HG03342 (cell line): ENCODE measurements around the gene TSNAXIP1.
"Not testable (repeated sequence)": the region's sequence is repeated elsewhere in the genome, so short reads cannot be mapped to it uniquely, and the experiment has no call there.

Experiments
- ATAC-seq: cut with Tn5 transposase; IDR thresholded peaks from one replicate; pipeline ENCODE4 v1.9.1; 2021; ENCODE audit warnings: mild to moderate bottlenecking, moderate library complexity; ENCODE audit not compliant: unreplicated experiment

Gene TSNAXIP1

DNA sequence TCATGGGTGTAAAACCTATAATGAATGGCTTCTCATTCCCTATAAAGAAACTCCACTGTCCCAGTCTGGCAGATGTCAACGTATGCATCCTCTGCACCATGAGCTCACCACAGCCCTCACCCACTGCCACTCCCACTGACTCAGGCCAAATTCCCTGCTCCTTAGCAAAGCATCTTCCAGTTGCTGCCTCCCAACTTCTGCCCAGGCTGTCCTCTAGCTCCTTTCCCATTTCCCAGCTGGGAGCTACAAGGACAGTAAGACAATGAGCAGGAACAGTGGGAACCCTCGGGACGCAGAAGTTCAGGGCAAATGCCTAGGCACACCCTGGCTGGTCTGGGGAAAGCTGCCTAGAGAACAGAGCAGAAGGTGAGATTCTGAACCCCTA is 26.3 kb downstream of the TSNAXIP1 start:
- ATAC-seq, result no peak

DNA sequence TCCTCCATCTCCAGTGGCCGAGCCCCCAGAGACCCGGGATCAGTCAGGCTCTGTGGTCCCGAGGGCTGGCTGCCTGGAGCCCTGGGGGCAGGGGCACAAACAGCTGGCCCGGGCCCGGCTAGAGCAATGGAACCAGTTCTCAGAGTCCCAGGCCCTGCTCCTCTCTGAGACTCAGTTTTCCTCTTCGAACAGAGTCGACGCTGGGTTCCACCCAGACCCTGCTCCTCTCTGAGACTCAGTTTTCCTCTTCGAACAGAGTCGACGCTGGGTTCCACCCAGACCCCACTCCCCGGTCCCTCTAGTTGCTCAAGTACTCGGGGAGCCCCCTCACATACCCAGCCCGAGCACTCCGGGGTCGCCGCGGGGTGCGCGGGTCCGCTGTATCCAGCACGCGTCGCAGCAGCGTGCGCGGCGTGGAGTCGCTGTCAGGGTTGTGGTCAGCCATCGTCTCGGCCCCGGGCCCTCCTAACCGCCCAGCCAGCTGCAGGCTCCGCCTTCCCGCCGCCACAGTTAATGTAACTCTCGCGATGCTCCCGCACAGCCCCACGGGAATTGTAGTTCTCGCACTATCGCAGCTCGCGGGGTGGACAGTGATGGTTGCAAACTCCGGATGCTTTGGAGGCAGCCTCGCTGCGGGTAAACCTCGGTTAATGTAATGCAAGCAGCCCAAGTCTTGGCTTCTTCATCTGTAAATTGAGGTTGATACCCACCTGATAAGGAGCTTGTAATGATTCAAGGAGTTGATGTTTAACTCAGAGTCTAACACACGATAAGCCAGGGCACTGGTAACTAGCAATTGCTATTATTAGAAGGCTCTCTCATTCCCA is 26.9 kb downstream of the TSNAXIP1 start:
- peak; percentile 93 for ATAC-seq

DNA sequence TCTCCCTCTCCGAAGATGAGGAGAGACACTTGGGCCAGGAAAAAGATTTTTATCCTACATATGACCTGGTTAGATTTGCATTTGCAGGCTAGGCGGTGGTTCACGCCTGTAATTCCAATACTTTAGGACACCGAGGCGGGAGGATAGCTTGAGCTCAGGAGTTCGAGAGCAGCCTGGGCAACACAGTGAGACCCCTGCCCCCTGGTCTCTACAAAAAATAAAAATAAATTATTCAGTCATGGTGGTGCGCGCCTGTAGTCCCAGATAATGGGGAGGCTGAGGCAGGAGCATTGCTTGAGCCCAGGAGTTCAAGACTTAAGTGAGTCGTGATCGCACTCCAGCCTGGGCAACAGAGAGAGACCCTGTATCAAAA is 27.5 kb downstream of the TSNAXIP1 start:
- ATAC-seq, result no peak

DNA sequence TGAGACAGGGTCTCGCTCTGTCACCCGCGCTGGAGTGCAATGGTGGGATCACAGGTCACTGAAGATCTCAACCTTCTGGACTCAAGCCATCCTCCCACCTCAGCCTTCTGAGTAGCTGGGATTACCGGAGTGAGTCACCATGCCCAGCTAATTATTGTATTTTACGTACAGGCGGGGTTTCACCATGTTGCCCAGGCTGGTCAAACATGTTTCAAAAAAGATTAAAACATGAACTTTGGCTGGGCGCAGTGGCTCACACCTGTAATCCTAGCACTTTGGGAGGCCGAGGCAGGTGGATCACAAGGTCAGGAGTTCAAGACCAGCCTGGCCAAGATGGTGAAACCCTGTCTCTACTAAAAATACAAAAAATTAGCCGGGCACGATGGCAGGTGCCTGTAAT is 30.5 kb downstream of the TSNAXIP1 start:
- ATAC-seq, result not testable (repeated sequence)

DNA sequence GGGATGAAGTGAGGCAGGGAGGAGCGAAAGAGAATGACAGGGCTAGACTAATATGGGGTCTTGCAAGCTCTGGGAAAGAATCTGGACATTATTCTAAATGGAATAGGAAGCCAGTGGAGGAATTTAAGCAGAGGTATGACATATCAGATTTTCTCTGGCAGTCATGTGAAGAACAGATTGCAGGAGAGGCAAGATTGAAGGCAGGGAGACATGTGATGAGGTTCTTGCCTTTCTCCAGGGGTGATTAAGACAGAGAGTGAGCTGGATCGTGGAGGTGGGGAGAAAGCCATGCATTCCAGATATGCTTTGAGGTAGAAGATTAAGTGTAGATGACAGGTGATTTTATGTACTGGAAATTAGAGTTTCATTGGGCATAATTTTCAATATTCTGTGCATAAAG is 31.1 kb downstream of the TSNAXIP1 start:
- no peak for ATAC-seq

DNA sequence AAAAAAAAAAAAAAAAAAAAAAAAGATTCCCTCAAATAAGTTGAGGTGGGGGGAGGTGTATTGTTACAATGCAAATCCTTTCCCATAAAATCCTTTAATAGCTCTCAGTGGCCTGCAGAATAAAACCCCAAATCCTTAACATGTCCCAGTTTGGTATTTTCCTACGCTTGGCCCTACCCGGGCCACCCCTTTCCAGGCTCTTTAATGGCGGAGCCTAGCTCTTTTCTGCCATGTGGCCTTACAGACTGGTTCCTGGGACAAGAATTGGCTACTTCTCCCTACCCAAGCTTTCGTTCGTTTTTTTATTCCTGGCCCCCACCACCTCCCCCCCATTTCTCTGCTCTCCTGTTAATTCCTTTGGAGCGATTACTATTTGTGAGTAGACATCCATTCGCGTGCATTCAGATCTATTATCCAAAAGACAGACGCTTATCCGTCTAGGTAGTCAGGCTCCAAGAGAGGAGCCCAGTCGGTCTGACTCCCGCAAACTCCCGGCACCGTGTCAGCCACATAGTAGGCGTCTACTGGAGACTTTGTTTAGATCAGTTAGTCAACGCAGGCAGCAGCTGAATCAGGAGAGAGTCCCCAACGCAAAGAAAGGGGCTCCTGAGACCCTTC is 34.6 kb downstream of the TSNAXIP1 start:
- no peak for ATAC-seq

DNA sequence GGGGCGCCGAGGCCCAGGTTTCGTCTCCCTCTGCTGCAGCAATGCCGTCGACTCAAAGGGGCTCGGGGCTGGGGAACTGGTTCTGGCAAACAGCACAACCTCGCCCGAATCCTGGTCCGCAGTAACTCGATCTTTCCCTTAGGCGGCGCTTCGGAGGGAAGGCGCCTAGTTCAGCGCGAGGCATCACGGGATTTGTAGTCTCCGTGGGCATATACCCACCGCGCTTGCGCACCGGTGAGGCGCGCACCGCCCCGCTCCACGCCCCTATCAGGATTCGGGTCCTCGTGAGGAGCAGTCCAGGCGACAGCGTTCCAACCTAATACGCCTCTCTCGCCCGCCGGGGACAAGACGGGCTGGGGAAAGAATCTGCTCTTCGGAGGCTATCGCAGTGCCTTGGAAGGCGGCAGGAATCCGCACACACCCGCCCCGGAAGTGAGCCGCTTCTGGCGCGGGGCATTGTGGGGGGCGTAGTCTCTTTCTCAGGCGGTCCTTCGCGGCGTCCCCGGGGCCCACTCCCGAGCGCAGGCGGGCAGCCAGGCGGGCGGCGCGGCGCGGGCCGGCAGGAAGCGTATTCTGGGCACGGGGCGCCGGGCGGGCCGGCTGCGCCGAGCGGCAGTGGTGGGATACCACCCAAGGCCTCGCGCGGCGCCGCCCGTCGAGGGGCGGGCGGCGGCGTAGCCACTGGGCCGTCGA is 35.3 kb downstream of the TSNAXIP1 start, which contains the start of gene THAP11:
THAP11 (plus strand) TSS at position 505 of the 693 bp plus-strand sequence. CDS start 235 bp downstream, outside the sequence.
- ATAC-seq, result peak; percentile 50

DNA sequence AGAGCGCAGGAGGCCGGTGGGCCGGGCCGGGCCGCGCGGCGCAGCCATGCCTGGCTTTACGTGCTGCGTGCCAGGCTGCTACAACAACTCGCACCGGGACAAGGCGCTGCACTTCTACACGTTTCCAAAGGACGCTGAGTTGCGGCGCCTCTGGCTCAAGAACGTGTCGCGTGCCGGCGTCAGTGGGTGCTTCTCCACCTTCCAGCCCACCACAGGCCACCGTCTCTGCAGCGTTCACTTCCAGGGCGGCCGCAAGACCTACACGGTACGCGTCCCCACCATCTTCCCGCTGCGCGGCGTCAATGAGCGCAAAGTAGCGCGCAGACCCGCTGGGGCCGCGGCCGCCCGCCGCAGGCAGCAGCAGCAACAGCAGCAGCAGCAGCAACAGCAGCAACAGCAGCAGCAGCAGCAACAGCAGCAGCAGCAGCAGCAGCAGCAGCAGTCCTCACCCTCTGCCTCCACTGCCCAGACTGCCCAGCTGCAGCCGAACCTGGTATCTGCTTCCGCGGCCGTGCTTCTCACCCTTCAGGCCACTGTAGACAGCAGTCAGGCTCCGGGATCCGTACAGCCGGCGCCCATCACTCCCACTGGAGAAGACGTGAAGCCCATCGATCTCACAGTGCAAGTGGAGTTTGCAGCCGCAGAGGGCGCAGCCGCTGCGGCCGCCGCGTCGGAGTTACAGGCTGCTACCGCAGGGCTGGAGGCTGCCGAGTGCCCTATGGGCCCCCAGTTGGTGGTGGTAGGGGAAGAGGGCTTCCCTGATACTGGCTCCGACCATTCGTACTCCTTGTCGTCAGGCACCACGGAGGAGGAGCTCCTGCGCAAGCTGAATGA is 36.0 kb downstream of the TSNAXIP1 start:
- ATAC-seq, result peak; percentile 1

DNA sequence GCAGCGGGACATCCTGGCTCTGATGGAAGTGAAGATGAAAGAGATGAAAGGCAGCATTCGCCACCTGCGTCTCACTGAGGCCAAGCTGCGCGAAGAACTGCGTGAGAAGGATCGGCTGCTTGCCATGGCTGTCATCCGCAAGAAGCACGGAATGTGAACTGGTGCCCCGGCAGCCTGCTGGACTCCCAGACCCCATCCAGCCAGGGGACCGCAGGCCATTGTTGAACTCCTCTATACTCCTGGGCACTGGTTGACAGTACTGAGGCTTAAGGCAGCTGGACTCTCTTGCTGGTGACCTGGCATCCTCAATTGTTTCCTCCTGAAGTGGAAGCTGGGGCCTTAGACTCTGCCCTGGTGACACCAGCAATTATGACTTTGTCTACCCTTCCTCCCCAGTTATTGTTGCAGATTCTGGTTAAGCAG is 36.7 kb downstream of the TSNAXIP1 start:
- ATAC-seq, result no peak

DNA sequence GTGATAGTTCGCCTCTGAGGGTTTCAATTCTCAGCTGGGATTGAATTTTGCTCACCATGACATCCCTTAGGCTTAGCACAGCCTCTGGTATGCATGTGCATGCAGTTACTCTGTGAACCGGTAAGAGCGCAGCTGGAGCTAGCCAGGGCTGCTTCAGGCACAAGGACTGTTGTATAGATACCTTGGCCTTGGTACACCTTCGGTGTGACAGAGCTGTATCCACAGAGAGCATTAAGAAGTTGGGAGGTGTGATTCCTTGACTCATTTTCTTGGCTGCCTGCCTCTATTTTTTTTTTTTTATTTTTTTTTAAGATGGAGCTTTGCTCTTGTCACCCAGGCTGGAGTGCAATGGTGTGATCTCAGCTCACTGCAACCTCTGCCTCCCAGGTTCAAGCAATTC is 37.8 kb downstream of the TSNAXIP1 start:
- ATAC-seq, result no peak

DNA sequence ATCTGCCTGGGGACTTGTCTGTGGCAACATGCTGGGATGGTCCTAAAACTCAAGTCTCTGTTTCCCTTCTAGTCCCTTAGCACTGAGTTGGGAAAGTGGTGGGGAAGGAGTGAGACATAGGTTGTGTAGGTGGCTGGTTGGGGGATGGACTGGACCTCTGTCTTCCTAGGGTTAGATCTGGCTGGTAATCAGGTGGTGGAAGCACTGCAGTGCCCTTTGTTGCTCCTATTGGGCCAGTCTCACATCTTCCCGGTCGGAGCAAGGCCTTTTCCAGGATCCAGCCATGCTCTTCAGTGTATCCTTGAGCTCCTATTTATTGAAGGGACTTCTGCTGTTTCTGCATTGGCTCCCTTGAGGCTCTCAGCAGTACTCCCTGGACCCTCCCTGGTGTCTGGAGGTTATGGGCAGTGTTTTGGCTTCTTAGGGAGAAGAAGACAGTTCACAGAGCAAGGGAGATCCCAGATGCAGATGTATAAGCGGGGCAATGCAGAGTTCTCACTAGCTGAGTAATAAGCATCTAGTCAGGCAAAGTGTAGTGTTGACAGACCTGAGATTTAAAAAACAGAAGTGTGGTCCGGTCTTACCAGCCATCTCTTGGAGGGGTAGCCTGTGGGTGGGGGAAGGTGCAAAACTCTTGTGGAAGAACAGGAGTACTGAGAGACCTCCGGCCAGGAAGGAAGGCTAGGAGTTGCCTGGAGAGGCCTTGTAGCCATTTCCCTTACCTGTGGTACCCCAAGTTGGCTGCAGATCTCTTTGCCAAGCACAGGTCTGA is 38.8 kb downstream of the TSNAXIP1 start:
- ATAC-seq, result no peak

DNA sequence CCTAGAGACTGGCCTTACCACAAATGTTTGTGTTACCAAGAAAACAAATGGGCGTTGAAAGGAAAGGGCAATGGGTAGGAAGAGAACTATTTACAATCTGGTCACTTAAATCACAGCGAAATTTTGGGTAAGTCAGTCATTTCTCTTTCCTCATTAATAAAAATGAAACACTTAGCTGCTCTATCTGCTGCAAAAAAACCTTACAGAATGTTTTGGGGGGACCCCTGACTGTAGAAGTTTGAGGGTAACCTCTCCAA is 39.3 kb downstream of the TSNAXIP1 start:
- ATAC-seq, result no peak

DNA sequence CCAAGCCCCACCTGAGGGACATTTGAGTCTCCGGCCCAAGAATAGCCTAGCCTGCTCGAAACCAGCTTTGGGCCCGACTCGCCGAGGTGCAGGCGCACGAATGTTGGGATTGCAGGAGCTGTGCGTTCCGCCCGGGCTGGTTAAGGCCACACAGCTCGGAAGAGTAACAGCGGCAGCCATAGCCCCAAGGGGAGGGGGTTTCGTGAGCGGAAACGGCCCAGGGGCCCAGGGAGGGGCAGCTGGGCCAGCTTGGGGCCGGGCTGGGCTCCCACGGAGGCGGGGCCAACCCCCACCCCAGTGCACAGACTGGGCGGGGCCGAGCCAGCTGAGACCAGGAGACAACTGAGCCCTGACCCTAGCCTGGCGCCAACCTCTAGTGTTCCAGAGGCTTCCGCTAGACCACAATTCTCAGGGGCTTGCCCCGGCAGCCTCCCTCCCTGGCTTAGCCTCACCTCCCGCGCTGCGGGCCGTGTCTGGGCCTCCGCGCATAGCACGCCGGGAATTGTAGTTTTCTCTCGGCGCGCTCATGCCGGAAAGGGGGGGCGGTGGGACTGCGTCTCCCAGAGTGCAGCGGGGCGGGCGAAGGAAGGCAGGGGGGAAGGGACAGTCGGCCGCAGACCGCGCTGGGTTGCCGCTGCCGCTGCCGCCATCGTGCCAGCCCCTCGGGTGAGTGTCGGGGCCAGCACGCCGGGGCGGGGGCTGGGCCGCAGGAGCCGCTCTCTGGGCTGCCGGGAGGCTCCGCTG is 39.8 kb downstream of the TSNAXIP1 start, which contains the start of gene NUTF2:
NUTF2 (plus strand) TSS at position 614 of the 744 bp plus-strand sequence. CDS start 18,198 bp downstream, outside the sequence.
- peak; percentile 55 for ATAC-seq

DNA sequence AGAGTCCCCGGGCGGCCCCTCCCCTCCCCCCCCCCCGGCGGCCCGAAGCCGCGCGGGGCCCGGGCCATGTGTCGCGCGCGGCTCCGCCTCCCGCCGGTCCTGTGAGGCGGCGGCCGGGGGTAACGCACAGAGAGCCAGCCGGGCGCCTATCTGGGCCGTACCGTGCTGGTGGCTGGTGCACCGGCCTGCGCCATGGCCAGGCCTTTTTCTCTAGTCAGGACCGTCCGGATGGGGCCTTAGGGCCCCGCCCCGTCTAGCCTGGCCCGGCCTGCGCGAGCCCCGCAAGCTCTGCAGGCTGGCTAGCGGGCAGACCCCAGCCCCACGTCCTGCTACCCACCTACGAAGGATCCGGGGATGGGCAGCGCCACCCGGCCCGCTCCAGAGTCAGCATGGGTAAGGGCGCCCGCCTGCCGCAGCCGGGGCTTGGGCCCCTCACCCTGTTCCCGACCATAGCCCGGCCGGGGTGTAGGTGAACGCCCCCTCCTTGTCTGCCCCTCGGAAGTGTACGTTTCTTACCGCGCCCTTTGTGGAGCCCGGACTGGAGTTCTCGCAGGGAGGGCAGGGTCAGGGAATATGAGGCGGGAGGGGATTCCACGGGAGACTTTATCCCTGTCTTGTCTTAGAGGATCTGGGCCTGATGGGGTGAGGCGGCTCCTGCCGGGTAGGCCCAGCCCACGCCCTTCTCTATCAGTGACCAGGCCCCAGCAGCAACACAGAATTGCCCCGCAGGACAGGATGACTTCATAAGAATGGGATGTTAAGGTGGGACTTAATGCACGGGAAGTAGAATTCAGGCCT is 40.6 kb downstream of the TSNAXIP1 start, which contains the start of gene CENPT:
CENPT (minus strand) TSS at position 630 of the 798 bp plus-strand sequence. CDS start 13,834 bp downstream, outside the sequence.
- peak; percentile 44 for ATAC-seq

DNA sequence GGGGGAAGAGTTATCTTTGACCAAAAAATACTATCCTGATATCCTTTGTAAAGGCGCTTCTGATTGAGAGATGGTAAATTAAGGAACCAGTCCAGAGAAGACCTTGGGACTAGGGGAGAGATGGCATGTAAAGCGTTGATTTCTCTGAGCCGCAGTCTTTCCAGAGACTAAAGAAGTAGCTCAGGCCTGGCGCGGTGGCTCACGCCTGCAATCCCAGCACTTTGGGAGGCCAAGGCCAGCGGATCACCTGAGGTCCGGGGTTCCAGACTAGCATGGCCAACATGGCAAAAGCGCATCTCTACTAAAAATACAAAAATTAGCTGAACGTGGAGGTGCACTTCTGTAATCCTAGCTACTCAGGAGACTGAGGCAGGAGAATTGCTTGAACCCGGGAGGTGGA is 41.4 kb downstream of the TSNAXIP1 start:
- no peak for ATAC-seq

DNA sequence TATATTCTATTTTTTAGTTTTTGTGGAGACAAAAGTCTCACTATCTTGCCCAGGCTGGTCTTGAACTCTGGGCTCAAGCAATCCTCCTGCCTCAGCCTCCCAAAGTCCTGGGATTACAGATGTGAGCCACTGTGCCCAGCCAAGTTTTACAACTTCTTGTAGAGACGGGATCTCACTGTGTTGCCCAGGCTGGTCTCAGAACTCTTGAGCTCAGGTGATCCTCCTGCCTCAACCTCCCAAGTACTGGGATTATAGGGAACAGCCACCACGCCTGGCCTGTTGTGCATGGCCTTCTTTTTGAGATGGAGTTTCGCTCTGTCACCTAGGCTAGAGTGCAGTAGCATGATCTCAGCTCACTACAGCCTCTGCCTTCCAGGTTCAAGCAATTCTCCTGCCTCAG is 47.0 kb downstream of the TSNAXIP1 start:
- no peak for ATAC-seq

DNA sequence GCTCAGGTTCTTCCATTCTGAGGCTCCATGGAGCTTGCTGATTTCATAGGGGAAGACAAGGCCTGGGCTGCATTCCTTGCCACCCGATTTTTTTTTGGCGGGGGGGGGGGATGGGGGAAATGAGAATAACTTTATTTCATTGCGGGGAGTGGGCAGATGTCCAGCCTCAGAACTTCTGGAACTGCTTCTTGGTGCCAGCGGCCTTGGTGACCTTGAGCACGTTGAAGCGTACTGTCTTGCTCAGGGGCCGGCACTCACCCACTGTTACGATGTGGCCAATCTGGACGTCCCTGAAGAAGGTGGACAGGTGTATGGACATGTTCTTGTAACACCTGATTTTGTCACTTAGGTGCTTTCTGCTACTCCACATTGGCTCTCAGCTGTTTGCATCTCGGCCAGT is 49.1 kb downstream of the TSNAXIP1 start:
- no peak for ATAC-seq

DNA sequence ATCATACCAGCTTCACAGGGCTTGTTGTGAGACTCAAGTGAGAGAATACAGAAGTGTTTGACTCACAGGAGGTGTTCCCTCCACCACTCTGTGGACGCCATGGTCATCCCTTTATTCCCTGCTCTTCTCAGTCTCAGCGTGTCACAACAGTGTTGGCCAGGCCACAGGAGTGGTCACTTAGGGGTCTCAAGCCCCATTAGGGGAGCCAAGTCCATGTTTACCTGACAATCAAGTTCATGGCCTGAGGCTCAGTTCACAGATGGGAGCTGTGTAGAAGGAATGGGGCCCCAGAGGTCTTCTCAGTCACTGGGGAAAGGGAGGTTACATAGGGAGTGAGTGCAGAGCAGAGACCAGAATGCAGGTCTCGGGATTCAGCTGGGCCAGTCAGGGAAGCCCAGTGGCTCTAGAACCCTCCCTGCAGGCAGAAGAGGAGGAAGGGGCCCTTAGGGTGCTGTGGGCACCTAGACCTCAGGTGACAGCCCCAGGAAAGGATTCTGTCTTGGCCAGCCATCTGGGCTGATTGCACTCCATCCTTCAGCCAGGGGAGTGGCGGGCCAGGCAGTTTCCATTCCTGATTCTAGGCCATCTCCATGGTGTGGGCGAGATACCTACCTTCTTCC is 50.3 kb downstream of the TSNAXIP1 start:
- ATAC-seq, result no peak
